Endothelial cell of hepatic sinusoid (primary cell): ENCODE results near the gene GMPPA.

Experiments used
- in situ Hi-C: cut with HindIII; loops from 2 replicates; pipeline ENCODE4 v1.10.0; 2017; ENCODE audit warnings: low sequenced_read_pairs

The GMPPA gene

DNA sequence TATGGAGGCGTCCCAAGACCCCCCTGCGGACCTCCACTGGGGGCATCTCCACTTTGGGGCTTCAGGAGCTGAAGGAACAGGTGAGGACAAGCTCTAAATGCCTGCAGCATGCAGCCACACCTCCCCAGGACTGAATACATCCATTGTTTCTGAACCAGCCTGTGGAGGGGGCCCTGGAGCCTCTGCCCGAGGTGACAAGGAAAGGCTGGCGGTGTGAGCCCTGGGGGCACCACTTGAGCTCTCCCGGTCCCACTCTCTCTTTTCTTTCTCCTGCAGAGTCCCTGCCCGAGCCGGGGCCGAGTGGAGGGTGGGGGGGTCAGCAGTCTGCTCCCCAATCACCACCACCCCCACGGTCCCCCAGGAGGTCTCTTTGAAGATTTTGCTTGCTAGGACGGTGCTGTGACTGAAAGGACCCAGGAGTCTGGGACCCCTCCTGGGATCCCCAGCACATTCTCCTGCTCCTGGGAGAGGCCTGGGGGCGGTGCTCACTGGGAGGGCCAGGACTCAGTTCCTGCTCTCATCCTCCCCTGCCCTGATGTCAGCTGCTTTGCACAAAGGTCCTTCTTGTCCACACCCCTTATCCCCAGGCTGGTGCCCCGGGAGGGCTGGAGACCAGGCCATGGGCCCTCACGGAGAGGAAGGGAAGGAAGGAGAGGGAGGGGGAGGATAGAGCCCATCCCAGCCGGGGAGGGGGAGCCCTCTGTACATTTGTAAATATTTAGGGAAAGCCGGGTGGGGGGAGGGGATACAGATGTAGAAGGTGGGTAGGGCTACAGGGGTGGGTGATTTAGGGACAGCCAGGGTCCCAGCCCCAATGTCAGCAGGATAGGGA, 39.2 kb downstream of the GMPPA start:
- in situ Hi-C loops = no loop called here

DNA sequence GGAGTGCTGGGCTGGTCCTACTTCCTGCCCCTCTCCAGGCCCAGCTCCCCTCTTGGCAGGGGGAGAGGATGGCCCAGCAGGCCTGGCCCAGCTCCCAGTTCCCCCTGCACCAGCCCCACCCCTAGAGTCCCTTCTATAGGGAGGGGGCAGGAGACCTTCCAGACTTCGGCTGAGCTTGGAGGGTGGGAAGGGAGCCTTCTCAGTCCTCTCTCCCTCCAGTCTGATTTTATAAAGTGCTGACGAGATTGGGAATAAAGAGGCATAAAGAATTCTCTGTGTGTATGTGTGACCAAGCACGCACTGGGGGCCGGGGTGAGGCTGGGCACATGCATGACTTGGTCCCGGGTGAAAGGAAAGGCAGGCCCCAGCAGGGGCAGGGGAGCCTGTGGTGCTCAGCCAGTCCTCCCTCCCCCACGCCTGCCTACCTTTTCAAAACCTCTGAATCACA, 39.8 kb downstream of the GMPPA start:
- in situ Hi-C loops = no loop called here

GRCh38 chr2:219538956-219539788, 40.5 kb downstream of the GMPPA start:
- in situ Hi-C loops = no loop called here

- in situ Hi-C loops = loop anchor here (5.0 kb wide), 3 partner anchors 38 to 107 kb away; no protein-coding TSS in a partner anchor
Measured at GRCh38 chr2:219539926-219540678, 41.4 kb downstream of the GMPPA start.

DNA sequence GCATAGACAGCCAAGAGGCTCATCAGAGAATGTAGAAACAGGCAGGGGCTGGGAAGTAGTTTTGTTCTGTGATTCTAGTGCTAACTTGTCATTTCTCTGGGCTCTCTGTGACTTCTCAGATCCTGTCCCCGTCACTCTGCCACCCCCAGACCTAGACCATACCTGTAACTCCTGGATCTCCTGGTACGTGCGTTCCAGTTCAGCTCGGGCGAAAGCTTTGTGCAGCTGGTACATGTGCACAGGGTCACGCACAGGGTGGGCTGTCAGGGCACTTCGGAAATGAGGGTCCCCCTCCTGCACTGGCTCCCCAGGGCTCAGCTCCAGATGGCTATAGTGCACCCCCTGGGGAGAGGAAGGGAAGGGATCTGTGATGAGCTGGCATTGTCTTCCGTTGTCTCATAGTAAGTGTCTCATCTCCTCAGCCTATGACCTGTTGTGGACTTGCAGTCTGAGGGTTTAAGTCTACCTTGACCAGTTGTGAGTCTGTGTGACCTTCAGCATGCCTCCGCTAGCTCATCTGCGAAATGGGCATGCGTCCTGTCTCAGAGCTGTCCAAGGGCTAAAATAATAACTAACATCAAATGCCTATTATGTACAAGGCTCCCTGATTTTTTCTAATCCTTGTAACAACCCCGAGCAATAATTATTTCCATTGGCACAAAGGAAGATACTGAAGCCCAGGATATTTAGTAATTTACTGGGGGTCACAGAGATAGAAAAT, 42.3 kb downstream of the GMPPA start:
- in situ Hi-C loops = loop anchor here (5.0 kb wide), 3 partner anchors 39 to 106 kb away; no protein-coding TSS in a partner anchor

DNA sequence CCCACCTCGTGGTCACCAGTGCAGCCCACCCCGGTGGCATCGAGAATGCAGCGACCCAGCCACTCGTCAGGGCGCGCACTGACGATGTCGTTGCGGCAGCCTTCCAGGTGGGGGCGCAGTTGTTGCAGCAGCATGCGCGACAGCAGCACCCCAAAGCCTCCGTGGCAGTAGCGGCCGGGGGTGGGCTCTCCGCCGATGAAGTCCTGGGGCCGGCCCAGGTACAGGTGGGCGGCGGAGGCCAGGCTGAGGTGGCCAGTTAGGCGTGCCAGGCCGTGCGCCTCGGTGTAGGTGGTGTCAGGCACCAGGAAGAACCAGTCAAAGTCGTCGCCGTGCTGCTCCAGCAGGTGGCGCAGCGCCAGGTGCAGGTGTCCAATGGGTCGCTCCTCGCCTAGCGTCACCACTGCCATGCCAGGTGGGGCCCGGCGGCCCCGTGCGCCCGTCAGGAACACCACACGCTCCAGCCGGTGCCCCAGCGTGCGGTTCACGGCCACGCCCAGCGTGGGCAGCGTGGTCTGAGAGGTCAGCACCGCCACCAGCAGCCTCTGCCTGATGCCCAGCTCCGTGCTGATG, 43.0 kb downstream of the GMPPA start:
- in situ Hi-C loops = loop anchor here (5.0 kb wide), 3 partner anchors 39 to 106 kb away; no protein-coding TSS in a partner anchor

- in situ Hi-C loops = loop anchor here (5.0 kb wide), 3 partner anchors 41 to 104 kb away; no protein-coding TSS in a partner anchor
Measured at GRCh38 chr2:219542931-219543595, 44.4 kb downstream of the GMPPA start.

- in situ Hi-C loops = loop anchor here (5.0 kb wide), 3 partner anchors 41 to 104 kb away; no protein-coding TSS in a partner anchor
Measured at GRCh38 chr2:219543596-219544358, 45.1 kb downstream of the GMPPA start, which contains the start of the genes CHPF and TMEM198. CHPF (minus strand) TSS chr2:219543809; CDS start chr2:219543538, 271 bp downstream. TMEM198 (plus strand) TSS chr2:219544028; CDS start chr2:219544728, 700 bp downstream.

- in situ Hi-C loops = loop anchor here (5.0 kb wide), 3 partner anchors 42 to 103 kb away; no protein-coding TSS in a partner anchor
Measured at GRCh38 chr2:219544567-219544966, 45.9 kb downstream of the GMPPA start.

DNA sequence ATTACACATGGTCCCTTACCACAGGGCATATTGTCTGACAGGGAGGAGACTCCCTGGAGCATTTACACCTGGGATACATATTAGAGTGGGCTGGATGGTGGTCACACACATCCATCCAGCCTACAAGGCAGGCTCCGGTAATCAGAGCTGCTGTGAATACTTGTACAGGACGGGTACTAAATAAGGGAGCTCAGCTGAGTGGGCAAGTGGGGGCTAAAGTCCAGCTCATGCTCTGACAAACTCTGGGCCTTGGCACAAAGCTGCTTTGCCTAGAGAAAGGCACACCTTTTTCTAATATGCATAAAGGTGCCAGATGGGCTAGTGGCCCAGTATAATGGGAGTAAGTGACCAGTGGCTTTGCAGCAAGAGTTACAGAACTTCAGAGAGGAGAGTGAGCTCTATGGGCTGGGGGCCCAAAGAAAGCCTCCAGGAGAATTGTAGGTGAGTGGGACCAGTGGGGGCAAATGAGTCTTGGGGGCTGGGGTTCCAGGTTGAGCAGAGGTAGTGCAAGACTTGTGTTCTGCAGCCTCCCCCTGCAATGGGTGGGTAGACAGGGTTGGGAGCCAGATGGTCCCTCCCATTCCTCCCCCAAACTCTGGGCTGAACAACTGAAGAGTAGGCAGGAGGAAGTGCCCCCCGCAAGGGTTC, 46.7 kb downstream of the GMPPA start:
- in situ Hi-C loops = no loop called here

DNA sequence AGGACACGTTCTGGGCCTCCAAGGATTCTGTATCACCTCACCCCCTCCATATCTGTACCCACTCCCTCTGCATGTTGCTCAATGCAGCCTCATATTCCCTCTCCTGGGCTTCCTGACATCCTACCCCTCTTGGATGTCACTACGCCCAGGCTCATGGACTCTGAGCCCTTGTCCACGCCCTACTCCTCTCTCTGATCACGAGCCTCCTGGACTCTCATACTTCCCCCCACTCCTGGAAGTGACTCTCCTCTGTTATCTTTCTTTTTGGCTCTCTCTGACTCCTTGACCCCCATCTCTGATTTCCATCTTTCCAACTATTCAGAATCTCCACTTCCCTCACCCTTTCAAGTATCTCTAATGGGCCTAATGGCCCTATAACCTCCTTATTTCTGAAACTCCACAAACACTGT, 47.3 kb downstream of the GMPPA start:
- in situ Hi-C loops = no loop called here

GRCh38 chr2:219547621-219548020, 48.9 kb downstream of the GMPPA start:
- in situ Hi-C loops = no loop called here

GRCh38 chr2:219548990-219549389, 50.3 kb downstream of the GMPPA start:
- in situ Hi-C loops = no loop called here

DNA sequence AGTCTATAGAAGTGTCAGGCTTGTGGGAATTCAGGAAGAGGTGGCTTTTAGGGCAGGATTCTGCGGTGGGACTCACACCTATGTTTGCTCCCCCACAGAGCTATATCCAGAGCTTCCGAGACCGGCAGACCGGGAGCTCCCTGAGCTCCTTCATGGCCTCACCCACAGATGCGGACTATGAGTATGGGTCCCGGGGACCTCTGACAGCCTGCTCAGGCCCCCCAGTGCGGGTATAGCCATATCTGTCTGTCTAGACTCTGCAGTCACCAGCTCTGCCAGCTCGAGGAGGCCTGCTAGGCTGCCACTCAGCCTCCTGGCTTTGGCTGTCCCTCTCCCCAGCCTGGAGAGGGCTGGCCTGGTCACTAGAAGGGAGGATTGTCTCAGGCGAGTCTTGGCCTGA, 50.9 kb downstream of the GMPPA start:
- in situ Hi-C loops = no loop called here

GRCh38 chr2:219551441-219552381, 53.0 kb downstream of the GMPPA start:
- in situ Hi-C loops = no loop called here

DNA sequence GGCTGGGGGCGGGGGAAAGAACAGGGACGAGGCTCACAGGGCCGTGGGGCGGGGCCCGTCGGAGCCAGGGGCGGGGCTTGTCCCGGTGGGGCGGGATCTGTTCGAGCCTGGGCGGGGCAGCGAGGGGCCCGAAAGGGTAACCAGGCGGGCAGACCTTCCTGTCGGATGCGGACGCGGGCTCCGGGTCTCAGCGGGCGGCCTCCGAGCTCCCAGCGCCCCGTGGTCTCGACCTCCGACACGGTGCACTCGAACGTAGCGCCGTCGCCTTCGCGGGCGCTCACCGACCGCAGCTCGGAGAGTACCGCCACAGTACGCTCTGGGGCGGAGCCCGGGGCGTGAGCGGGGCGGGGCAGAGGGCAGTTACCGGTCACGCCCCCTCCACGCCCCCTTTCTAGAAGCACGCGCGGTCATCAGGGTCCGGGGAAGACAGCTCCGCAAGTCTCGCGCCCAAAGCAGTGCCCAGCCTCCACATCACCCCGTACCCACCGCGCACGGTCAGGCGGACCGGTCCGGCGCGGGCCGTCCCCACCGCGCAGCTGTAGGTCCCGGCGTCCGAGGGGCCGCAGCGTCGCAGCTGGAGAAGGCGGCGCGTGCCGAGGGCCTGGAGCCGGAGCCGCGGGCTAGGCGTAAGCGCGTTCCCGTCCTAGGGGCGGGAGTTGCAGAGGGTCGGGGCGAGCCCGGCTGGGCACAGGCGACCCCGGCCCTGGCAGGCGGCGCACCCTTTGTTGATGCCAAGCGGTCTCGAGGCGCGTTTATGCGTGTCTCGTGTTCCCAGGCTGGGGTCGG, 53.9 kb downstream of the GMPPA start:
- in situ Hi-C loops = no loop called here
